Muscle layer of duodenum (tissue), 2 donors: ENCODE data around the gene ARNT2.
A peak's percentile ranks its signal among the peaks of the same experiment; 100 is the strongest.

Experiments
- H3K27ac ChIP-seq: one replicate; pipeline ENCODE4 v1.7.0; 2013; ENCODE audit warnings: mild to moderate bottlenecking, low read length
- H3K27me3 ChIP-seq: one replicate; pipeline ENCODE4 v1.7.0; 2013; ENCODE audit warnings: low read depth, mild to moderate bottlenecking, control low read depth, low read length
- H3K36me3 ChIP-seq, 2 donors: one replicate each; pipeline ENCODE4 v1.7.0; 2013; ENCODE audit warnings: low read length in 2 of 2, control low read depth in 1 of 2, mild to moderate bottlenecking in 1 of 2; ENCODE audit not compliant: insufficient read depth in 2 of 2, control insufficient read depth in 1 of 2
- H3K4me1 ChIP-seq, 2 donors: one replicate each; pipeline ENCODE4 v1.7.0; 2013; ENCODE audit warnings: low read length in 2 of 2, mild to moderate bottlenecking in 2 of 2, control low read depth in 1 of 2, moderate library complexity in 1 of 2; ENCODE audit not compliant: insufficient read depth in 2 of 2, control insufficient read depth in 1 of 2
- H3K4me3 ChIP-seq, 2 donors: one replicate each; pipeline ENCODE4 v1.7.0; 2013; ENCODE audit warnings: low read length in 2 of 2, low read depth in 1 of 2, mild to moderate bottlenecking in 1 of 2
- H3K9me3 ChIP-seq, 2 donors: one replicate each; pipeline ENCODE4 v1.7.0; 2013; ENCODE audit warnings: low read length in 2 of 2, control low read depth in 1 of 2, mild to moderate bottlenecking in 1 of 2; ENCODE audit not compliant: control insufficient read depth in 1 of 2
- donor health status: healthy.

The ARNT2 gene

GRCh38 chr15:80604583-80605575 is 200.7 kb downstream of the ARNT2 start:
- no peak overlapping the region for H3K4me3 ChIP-seq
- H3K36me3 ChIP-seq: no peaks in the 10 kb centered on the region
- H3K4me1 ChIP-seq: no peaks in the 10 kb centered on the region
- H3K27ac ChIP-seq: no peak overlapping the region
- H3K27me3 ChIP-seq: no peaks in the 10 kb centered on the region
- H3K9me3 ChIP-seq: no peaks in the 10 kb centered on the region

GRCh38 chr15:80605591-80606150 is 201.5 kb downstream of the ARNT2 start:
- Histone ChIP-seq H3K27me3 (no peaks in the 10 kb centered on the region), H3K4me1 (no peaks in the 10 kb centered on the region), H3K9me3 (no peaks in the 10 kb centered on the region), H3K4me3 (no peak overlapping the region), H3K36me3 (no peaks in the 10 kb centered on the region), H3K27ac (no peak overlapping the region)

GRCh38 chr15:80606511-80607071 is 202.4 kb downstream of the ARNT2 start:
- no peaks in the 10 kb centered on the region for H3K27me3 ChIP-seq
- H3K27ac ChIP-seq: no peak overlapping the region
- no peaks in the 10 kb centered on the region for H3K9me3 ChIP-seq
- no peaks in the 10 kb centered on the region for H3K36me3 ChIP-seq
- no peak overlapping the region for H3K4me3 ChIP-seq
- H3K4me1 ChIP-seq: no peaks in the 10 kb centered on the region

GRCh38 chr15:80607287-80607980 is 203.3 kb downstream of the ARNT2 start:
- Histone ChIP-seq H3K36me3 (no peaks in the 10 kb centered on the region), H3K9me3 (no peaks in the 10 kb centered on the region), H3K27me3 (no peaks in the 10 kb centered on the region), H3K4me1 (no peaks in the 10 kb centered on the region), H3K27ac (peak overlapping the region; percentile 4), H3K4me3 (no peak overlapping the region)

GRCh38 chr15:80608688-80609087 is 204.5 kb downstream of the ARNT2 start:
- Histone ChIP-seq H3K27me3 (no peaks in the 10 kb centered on the region), H3K4me1 (no peaks in the 10 kb centered on the region), H3K27ac (no peak overlapping the region), H3K9me3 (no peaks in the 10 kb centered on the region), H3K36me3 (no peaks in the 10 kb centered on the region), H3K4me3 (no peak overlapping the region)

- no peak overlapping the region for H3K27ac ChIP-seq
- H3K27me3 ChIP-seq: no peaks in the 10 kb centered on the region
- no peaks in the 10 kb centered on the region for H3K9me3 ChIP-seq
- no peaks in the 10 kb centered on the region for H3K4me1 ChIP-seq
- no peak overlapping the region for H3K4me3 ChIP-seq
- no peaks in the 10 kb centered on the region for H3K36me3 ChIP-seq
These were observed 204.9 kb downstream of the ARNT2 start for GRCh38 chr15:80609091-80609490.

- Histone ChIP-seq H3K36me3 (no peaks in the 10 kb centered on the region), H3K4me3 (no peak overlapping the region), H3K27me3 (no peaks in the 10 kb centered on the region), H3K9me3 (no peaks in the 10 kb centered on the region), H3K4me1 (no peaks in the 10 kb centered on the region), H3K27ac (no peak overlapping the region)
These were observed 205.3 kb downstream of the ARNT2 start for GRCh38 chr15:80609512-80609946.

- no peak overlapping the region for H3K4me3 ChIP-seq
- no peaks in the 10 kb centered on the region for H3K36me3 ChIP-seq
- no peak overlapping the region for H3K27ac ChIP-seq
- peaks cover 0 to 10% of the 10 kb centered on the region in 2 donors for H3K4me1 ChIP-seq
- H3K9me3 ChIP-seq: no peaks in the 10 kb centered on the region
- H3K27me3 ChIP-seq: no peaks in the 10 kb centered on the region
These were observed 207.4 kb downstream of the ARNT2 start for GRCh38 chr15:80611543-80612080.

- Histone ChIP-seq H3K9me3 (no peaks in the 10 kb centered on the region), H3K4me1 (peaks cover 0 to 10% of the 10 kb centered on the region in 2 donors), H3K27ac (no peak overlapping the region), H3K4me3 (no peak overlapping the region), H3K36me3 (no peaks in the 10 kb centered on the region), H3K27me3 (no peaks in the 10 kb centered on the region)
These were observed 208.1 kb downstream of the ARNT2 start for GRCh38 chr15:80612118-80612823.

GRCh38 chr15:80613762-80614365 is 209.7 kb downstream of the ARNT2 start:
- H3K36me3 ChIP-seq: no peaks in the 10 kb centered on the region
- no peak overlapping the region for H3K4me3 ChIP-seq
- H3K4me1 ChIP-seq: peaks cover 0 to 10% of the 10 kb centered on the region in 2 donors
- no peaks in the 10 kb centered on the region for H3K27me3 ChIP-seq
- H3K9me3 ChIP-seq: no peaks in the 10 kb centered on the region
- H3K27ac ChIP-seq: no peak overlapping the region
